Keratinocyte (primary cell): ENCODE results near the gene SCFD2. TPM values are rescaled to one million over a fixed set of nuclear protein-coding genes. Genes with fewer than 3 reads are reported as not detected.

ENCODE experiments used
- DNase-seq: peaks from one replicate; pipeline ENCODE4 v3.0.0-alpha.2; 2011; ENCODE audit warnings: low read depth, missing footprints, low spot score
- FAIRE-seq: peaks from 2 replicates; lab custom pipeline; 2011; peaks lifted over from hg19 to GRCh38; lab: Jason Lieb, UNC
- H2AFZ ChIP-seq: 2 replicates; pipeline ENCODE4 v1.6.0; 2012; ENCODE audit warnings: low read length, control low read depth, inconsistent platforms; ENCODE audit not compliant: control insufficient read depth
- H3K27ac ChIP-seq: 2 replicates; pipeline ENCODE4 v1.5.1; 2011; ENCODE audit warnings: low read length; ENCODE audit not compliant: control insufficient read depth, insufficient read depth
- H3K27me3 ChIP-seq: 3 replicates; pipeline ENCODE4 v1.6.0; 2011; ENCODE audit warnings: low read length; ENCODE audit not compliant: control insufficient read depth, insufficient read depth; ENCODE audit errors: extremely low read depth
- H3K36me3 ChIP-seq, 2 experiments: 2 replicates in 1 of 2; 3 replicates in 1 of 2; pipeline ENCODE4 v1.5.1; 2011; ENCODE audit warnings: low read length in 2 of 2, mild to moderate bottlenecking in 1 of 2; ENCODE audit not compliant: control insufficient read depth in 2 of 2, insufficient read depth in 2 of 2; ENCODE audit errors: extremely low read depth in 1 of 2
- H3K4me1 ChIP-seq: 3 replicates; pipeline ENCODE4 v1.5.1; 2011; ENCODE audit warnings: low read length; ENCODE audit not compliant: control insufficient read depth, insufficient read depth; ENCODE audit errors: extremely low read depth
- H3K4me2 ChIP-seq: 3 replicates; pipeline ENCODE4 v1.6.0; 2011; ENCODE audit warnings: low read depth, low read length; ENCODE audit not compliant: control insufficient read depth, insufficient read depth; ENCODE audit errors: extremely low read depth
- H3K4me3 ChIP-seq, 3 experiments: fragments of 200-600 bp in 1 of 3; sonication (generic) in 1 of 3; 2 replicates in 2 of 3; 3 replicates in 1 of 3; pipeline ENCODE4 v1.5.1; 2011 to 2016; ENCODE audit warnings: low read length in 3 of 3, mild to moderate bottlenecking in 3 of 3, control low read depth in 2 of 3, inconsistent platforms in 1 of 3, low read depth in 1 of 3, mixed read lengths in 1 of 3, mixed run types in 1 of 3, moderate library complexity in 1 of 3; ENCODE audit not compliant: control insufficient read depth in 2 of 3, insufficient read depth in 2 of 3; ENCODE audit errors: extremely low read depth in 1 of 3
- H3K79me2 ChIP-seq: 2 replicates; pipeline ENCODE4 v1.6.0; 2012; ENCODE audit warnings: low read length; ENCODE audit not compliant: control insufficient read depth, insufficient read depth
- H3K9ac ChIP-seq: 3 replicates; pipeline ENCODE4 v1.6.0; 2011; ENCODE audit warnings: low read length; ENCODE audit not compliant: control insufficient read depth, insufficient read depth; ENCODE audit errors: extremely low read depth
- H3K9me1 ChIP-seq: 3 replicates; pipeline ENCODE4 v1.6.0; 2011; ENCODE audit warnings: low read length; ENCODE audit not compliant: control insufficient read depth, insufficient read depth; ENCODE audit errors: extremely low read depth
- H3K9me3 ChIP-seq: 2 replicates; pipeline ENCODE4 v1.5.1; 2012; ENCODE audit warnings: low read depth, low read length; ENCODE audit not compliant: control insufficient read depth
- H4K20me1 ChIP-seq: 3 replicates; pipeline ENCODE4 v1.6.0; 2011; ENCODE audit warnings: low read length; ENCODE audit not compliant: control insufficient read depth, insufficient read depth; ENCODE audit errors: extremely low read depth
- EZH2 ChIP-seq: IDR thresholded peaks from one replicate; pipeline ENCODE4 v1.6.1; 2012; ENCODE audit warnings: inconsistent platforms, mild to moderate bottlenecking, low read length, moderate library complexity
- dilution Hi-C: fragments of 300-500 bp; cut with MboI; formaldehyde crosslinking; loops from one replicate; pipeline ENCODE4 v1.7.0; 2020; ENCODE audit warnings: low sequenced_read_pairs; ENCODE audit not compliant: extremely low pct_ligation_motif_present
- polyA plus RNA-seq, 5 experiments: library from polyadenylated mRNA; depleted of rRNA in 3 of 5; stranded (reverse) in 3 of 5; stranded (forward) in 1 of 5; unstranded in 1 of 5; fragments of >200 nt; gene quantifications; 1 replicate in 1 of 5; 2 replicates in 3 of 5; 3 replicates in 1 of 5; pipeline versions ENCODE4 v1.2.1 to v1.2.3, GENCODE V29; 2011 to 2012; ENCODE audit warnings: missing spikeins in 2 of 5, low read depth in 1 of 5, low replicate concordance in 1 of 5
- TF ChIP-seq, protein P1 (sequence below), 3 experiments: IDR thresholded peaks in 1 of 3; conservative IDR thresholded peaks in 1 of 3; optimal IDR thresholded peaks in 1 of 3; 2 replicates in 2 of 3; 3 replicates in 1 of 3; pipeline versions ENCODE3 to v1.5.1; 2011; ENCODE audit warnings: low read length in 3 of 3, mild to moderate bottlenecking in 3 of 3, moderate library complexity in 2 of 3, control low read depth in 1 of 3, inconsistent platforms in 1 of 3; ENCODE audit not compliant: insufficient read depth in 2 of 3; ENCODE audit errors: extremely low read depth in 1 of 3

The SCFD2 gene
- polyA plus RNA-seq, 1 donor (not counting 4 experiments of a cell fraction or from before 2014, with no cell fraction given) = 13.9 TPM

DNA sequence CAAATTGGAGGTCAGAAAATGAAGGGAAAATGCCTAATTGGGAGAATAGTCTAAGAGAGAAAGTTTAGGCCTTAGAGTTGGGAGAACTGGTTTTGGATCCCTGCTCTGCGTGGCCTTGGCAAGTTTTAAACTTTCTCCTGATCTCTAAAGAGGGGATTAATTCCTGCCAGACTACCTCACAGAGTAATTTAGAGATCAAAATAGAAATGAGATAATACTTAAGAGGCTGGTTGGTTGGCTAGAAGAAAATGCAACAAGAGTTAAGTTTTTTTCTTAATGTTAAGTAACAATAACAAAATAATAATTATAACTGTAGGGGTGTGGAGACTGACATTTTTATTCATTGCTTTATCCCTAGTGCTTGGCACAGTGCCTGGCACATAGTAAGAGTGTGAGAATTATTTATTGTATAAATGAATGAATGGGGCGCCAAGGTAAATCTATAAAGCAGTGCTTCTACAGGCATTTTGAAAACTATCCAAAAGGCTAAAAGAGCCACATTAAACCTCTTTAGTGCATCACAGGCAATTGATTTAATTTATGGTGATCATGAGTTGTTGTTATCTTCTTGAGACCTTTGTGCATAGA is 343.3 kb downstream of the SCFD2 start:
- H4K20me1 ChIP-seq = no peaks in the 10 kb centered on the region
- DNase-seq (no peak), FAIRE-seq (no peak)
- H3K4me2 ChIP-seq = no peak overlapping the region
- no peaks in the 10 kb centered on the region for H3K36me3 ChIP-seq
- no peak overlapping the region for H2AFZ ChIP-seq
- H3K4me3 ChIP-seq = no peak overlapping the region
- dilution Hi-C loops = no loop called here
- no peak overlapping the region for H3K9ac ChIP-seq
- H3K79me2 ChIP-seq = no peaks in the 10 kb centered on the region
- no peaks in the 10 kb centered on the region for H3K9me3 ChIP-seq
- no peak for TF ChIP-seq EZH2
- TF ChIP-seq, protein P1, sequence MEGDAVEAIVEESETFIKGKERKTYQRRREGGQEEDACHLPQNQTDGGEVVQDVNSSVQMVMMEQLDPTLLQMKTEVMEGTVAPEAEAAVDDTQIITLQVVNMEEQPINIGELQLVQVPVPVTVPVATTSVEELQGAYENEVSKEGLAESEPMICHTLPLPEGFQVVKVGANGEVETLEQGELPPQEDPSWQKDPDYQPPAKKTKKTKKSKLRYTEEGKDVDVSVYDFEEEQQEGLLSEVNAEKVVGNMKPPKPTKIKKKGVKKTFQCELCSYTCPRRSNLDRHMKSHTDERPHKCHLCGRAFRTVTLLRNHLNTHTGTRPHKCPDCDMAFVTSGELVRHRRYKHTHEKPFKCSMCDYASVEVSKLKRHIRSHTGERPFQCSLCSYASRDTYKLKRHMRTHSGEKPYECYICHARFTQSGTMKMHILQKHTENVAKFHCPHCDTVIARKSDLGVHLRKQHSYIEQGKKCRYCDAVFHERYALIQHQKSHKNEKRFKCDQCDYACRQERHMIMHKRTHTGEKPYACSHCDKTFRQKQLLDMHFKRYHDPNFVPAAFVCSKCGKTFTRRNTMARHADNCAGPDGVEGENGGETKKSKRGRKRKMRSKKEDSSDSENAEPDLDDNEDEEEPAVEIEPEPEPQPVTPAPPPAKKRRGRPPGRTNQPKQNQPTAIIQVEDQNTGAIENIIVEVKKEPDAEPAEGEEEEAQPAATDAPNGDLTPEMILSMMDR (optimal IDR thresholded peaks at IDR 0.05 in 1 of 3, IDR thresholded peaks at IDR 0.05 in 1 of 3, conservative IDR thresholded peaks at IDR 0.05 in 1 of 3; ENCODE audit: extremely low read depth in 1 of 3, insufficient read depth in 2 of 3, low read length in 3 of 3) = no peak
- no peaks in the 10 kb centered on the region for H3K4me1 ChIP-seq
- H3K27ac ChIP-seq = no peak overlapping the region
- no peaks in the 10 kb centered on the region for H3K9me1 ChIP-seq
- H3K27me3 ChIP-seq = no peaks in the 10 kb centered on the region

DNA sequence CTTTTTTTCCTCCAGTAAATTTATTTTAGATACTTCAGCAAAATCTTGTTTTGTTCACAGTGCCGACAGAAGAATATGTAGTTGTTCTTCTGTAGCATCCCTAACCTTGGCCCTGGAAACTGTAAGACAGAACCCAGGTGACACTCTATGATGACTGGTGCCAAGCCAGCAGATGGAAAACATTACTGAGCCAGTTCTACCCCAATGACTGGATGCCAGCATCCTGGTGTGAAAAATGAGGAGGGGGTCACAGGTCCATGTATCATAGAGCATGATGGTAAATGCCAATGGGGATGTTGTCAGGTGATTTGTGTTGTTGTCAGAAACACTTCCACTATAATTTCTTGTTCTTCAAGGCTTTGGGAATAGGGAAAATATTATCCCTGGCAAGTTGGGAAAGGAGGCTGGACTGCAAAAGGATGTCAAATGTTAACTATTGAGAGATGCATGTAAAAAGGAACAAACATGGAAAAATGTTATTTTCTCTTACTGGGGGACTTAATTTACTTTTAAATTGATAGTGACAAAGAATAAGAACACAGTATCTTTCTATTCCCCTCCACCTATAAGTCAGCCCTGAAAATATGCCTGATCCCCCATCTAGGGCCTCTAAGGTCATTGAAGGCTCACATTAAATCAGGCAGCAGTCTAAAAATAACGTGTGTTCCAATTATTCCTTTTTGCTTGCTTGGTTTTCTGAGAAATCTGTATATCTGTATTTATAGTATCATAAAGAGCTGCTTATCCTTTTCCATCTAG is 343.9 kb downstream of the SCFD2 start:
- no peaks in the 10 kb centered on the region for H3K4me1 ChIP-seq
- no peaks in the 10 kb centered on the region for H3K36me3 ChIP-seq
- no peaks in the 10 kb centered on the region for H3K79me2 ChIP-seq
- H3K27me3 ChIP-seq = no peaks in the 10 kb centered on the region
- TF ChIP-seq, protein P1 (optimal IDR thresholded peaks at IDR 0.05 in 1 of 3, IDR thresholded peaks at IDR 0.05 in 1 of 3, conservative IDR thresholded peaks at IDR 0.05 in 1 of 3; ENCODE audit: extremely low read depth in 1 of 3, insufficient read depth in 2 of 3, low read length in 3 of 3) = no peak
- no peak for TF ChIP-seq EZH2
- DNase-seq (no peak), FAIRE-seq (no peak)
- H3K4me2 ChIP-seq = no peak overlapping the region
- no peaks in the 10 kb centered on the region for H3K9me1 ChIP-seq
- no peaks in the 10 kb centered on the region for H4K20me1 ChIP-seq
- no peaks in the 10 kb centered on the region for H3K9me3 ChIP-seq
- no peak overlapping the region for H3K9ac ChIP-seq
- no peak overlapping the region for H3K4me3 ChIP-seq
- dilution Hi-C loops = no loop called here
- no peak overlapping the region for H3K27ac ChIP-seq
- H2AFZ ChIP-seq = no peak overlapping the region
